Measurements from ENCODE around the gene SDHB.

SDHB gene

DNA sequence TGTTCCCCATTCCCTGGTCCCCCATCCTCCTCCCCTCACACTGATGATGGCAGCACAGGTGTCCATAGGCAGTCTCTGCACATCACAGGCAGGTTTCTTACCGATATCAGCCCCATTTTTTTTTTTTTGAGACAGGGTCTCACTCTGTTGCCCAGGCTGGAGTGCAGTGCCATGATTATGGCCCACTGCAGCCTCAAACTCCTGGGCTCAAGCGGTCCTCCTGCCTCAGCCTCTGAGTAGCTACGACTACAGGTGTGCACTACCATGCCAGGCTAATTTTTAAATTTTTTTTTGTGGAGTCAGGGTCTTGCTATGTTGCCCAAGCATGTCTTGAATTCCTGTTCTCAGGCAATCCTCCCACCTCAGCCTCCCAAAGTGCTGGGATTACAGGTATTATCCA is 28.9 kb upstream of the SDHB start:
- DNase-seq (ENCODE audit: low read depth, low spot score): no peak
- no peak overlapping the region for H3K4me3 ChIP-seq (ENCODE audit: insufficient read length, low read depth)
- H3K4me1 ChIP-seq (ENCODE audit: insufficient read depth, insufficient read length): peaks cover 2% of the 10 kb centered on the region
- H3K27me3 ChIP-seq (ENCODE audit: insufficient read depth, insufficient read length): no peaks in the 10 kb centered on the region
- H3K36me3 ChIP-seq (ENCODE audit: insufficient read depth, insufficient read length, low read length): no peaks in the 10 kb centered on the region
- no peaks in the 10 kb centered on the region for H3K9me3 ChIP-seq (ENCODE audit: insufficient read depth, low read length)
- no peak overlapping the region for H3K9ac ChIP-seq (ENCODE audit: insufficient read length, low read depth)
- TF ChIP-seq ZNF274 (IDR thresholded peaks at IDR 0.05; ENCODE audit: low read depth, low read length) (no peak), YY1 (IDR thresholded peaks at IDR 0.05; ENCODE audit: insufficient read depth, insufficient read length) (no peak), SUZ12 (IDR thresholded peaks at IDR 0.05; ENCODE audit: extremely low read depth, insufficient read depth, insufficient read length) (no peak)

DNA sequence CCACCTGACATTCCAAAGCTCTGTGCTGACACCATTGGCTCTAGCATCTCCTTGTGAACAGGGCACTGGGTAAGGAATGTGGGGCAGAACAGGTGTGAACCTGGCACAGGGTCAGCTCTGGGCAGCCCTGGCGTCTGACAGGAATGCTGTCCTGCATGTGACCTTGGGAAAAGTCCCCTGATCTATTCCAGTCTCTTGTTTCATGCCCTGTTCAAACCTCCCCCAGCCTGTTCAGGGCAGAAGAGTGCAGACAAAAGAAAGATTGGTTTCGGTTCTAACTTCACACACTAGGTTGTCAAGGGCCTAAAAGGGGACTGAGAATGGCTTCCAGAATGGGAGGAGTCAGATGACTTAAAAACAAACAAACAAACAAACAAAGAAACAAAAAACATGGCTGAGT is 27.6 kb upstream of the SDHB start:
- H3K9ac ChIP-seq (ENCODE audit: insufficient read length, low read depth): no peak overlapping the region
- no peaks in the 10 kb centered on the region for H3K4me1 ChIP-seq (ENCODE audit: insufficient read depth, insufficient read length)
- TF ChIP-seq SUZ12 (IDR thresholded peaks at IDR 0.05; ENCODE audit: extremely low read depth, insufficient read depth, insufficient read length): no peak
- no peak for TF ChIP-seq ZNF274 (IDR thresholded peaks at IDR 0.05; ENCODE audit: low read depth, low read length)
- TF ChIP-seq YY1 (IDR thresholded peaks at IDR 0.05; ENCODE audit: insufficient read depth, insufficient read length): no peak
- H3K9me3 ChIP-seq (ENCODE audit: insufficient read depth, low read length): no peaks in the 10 kb centered on the region
- no peak for DNase-seq (ENCODE audit: low read depth, low spot score)
- H3K4me3 ChIP-seq (ENCODE audit: insufficient read length, low read depth): no peak overlapping the region
- no peaks in the 10 kb centered on the region for H3K27me3 ChIP-seq (ENCODE audit: insufficient read depth, insufficient read length)
- H3K36me3 ChIP-seq (ENCODE audit: insufficient read depth, insufficient read length, low read length): no peaks in the 10 kb centered on the region

DNA sequence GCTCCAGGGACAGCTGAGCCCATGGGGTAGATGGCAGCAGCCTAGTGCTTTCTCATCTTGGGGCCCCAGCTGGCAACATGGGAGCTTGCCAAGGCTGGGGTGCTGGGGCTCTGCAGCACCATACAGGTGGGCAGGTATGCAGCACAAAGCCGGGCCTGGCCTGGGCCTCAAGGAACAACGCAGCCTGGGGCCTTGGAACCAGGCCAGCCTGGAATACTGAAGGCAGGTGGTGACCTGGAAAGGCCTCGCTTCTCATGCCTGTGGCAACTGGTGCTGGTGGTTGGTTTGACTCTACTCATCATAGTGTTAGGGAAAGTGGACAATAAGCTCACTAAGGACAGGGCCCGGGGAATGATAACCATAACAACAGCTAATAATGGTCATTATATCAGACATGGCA is 27.0 kb upstream of the SDHB start:
- TF ChIP-seq SUZ12 (IDR thresholded peaks at IDR 0.05; ENCODE audit: extremely low read depth, insufficient read depth, insufficient read length) (no peak), ZNF274 (IDR thresholded peaks at IDR 0.05; ENCODE audit: low read depth, low read length) (no peak), YY1 (IDR thresholded peaks at IDR 0.05; ENCODE audit: insufficient read depth, insufficient read length) (no peak)
- Histone ChIP-seq H3K4me1 (ENCODE audit: insufficient read depth, insufficient read length) (no peaks in the 10 kb centered on the region), H3K36me3 (ENCODE audit: insufficient read depth, insufficient read length, low read length) (no peaks in the 10 kb centered on the region), H3K4me3 (ENCODE audit: insufficient read length, low read depth) (no peak overlapping the region), H3K27me3 (ENCODE audit: insufficient read depth, insufficient read length) (no peaks in the 10 kb centered on the region), H3K9ac (ENCODE audit: insufficient read length, low read depth) (no peak overlapping the region), H3K9me3 (ENCODE audit: insufficient read depth, low read length) (no peaks in the 10 kb centered on the region)
- no peak for DNase-seq (ENCODE audit: low read depth, low spot score)

DNA sequence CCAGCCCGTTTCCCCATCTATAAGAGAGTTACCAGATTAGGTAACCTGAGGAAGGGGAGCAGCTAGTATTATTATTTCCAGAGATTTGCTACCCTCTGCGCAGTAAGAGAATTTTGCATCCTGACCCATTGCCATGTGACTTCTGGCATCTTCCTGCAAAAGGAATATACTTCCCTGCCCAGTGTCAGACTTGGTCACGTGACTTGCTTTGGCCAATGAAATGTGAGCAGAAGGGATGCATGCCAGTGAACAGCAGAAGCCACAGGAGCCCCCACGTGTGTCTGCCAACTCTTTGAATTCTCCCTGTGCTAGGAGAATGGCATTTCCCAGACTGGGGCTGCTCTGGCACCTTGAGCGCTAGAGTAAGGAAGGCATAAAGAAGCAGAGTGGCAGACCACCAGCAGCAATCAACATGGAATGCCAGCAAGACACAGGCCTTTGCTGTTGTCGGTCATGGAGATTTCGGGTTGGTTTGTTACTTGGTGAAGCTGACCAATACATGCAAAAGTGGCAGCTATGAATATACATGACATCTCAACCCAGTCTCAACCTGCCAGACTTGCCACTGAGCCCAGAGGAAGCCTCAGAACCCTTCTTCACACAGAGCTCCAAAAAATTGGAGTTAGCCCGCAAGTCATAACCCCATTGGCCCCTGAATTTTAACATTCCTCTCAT is 26.4 kb upstream of the SDHB start:
- Histone ChIP-seq H3K36me3 (ENCODE audit: insufficient read depth, insufficient read length, low read length) (no peaks in the 10 kb centered on the region), H3K9me3 (ENCODE audit: insufficient read depth, low read length) (no peaks in the 10 kb centered on the region; the same call in 1 of the 2 replicates), H3K27me3 (ENCODE audit: insufficient read depth, insufficient read length) (no peaks in the 10 kb centered on the region), H3K9ac (ENCODE audit: insufficient read length, low read depth) (no peak overlapping the region), H3K4me3 (ENCODE audit: insufficient read length, low read depth) (no peak overlapping the region), H3K4me1 (ENCODE audit: insufficient read depth, insufficient read length) (no peaks in the 10 kb centered on the region)
- TF ChIP-seq ZNF274 (IDR thresholded peaks at IDR 0.05; ENCODE audit: low read depth, low read length): no peak
- no peak for TF ChIP-seq SUZ12 (IDR thresholded peaks at IDR 0.05; ENCODE audit: extremely low read depth, insufficient read depth, insufficient read length)
- no peak for TF ChIP-seq YY1 (IDR thresholded peaks at IDR 0.05; ENCODE audit: insufficient read depth, insufficient read length)
- no peak for DNase-seq (ENCODE audit: low read depth, low spot score)

DNA sequence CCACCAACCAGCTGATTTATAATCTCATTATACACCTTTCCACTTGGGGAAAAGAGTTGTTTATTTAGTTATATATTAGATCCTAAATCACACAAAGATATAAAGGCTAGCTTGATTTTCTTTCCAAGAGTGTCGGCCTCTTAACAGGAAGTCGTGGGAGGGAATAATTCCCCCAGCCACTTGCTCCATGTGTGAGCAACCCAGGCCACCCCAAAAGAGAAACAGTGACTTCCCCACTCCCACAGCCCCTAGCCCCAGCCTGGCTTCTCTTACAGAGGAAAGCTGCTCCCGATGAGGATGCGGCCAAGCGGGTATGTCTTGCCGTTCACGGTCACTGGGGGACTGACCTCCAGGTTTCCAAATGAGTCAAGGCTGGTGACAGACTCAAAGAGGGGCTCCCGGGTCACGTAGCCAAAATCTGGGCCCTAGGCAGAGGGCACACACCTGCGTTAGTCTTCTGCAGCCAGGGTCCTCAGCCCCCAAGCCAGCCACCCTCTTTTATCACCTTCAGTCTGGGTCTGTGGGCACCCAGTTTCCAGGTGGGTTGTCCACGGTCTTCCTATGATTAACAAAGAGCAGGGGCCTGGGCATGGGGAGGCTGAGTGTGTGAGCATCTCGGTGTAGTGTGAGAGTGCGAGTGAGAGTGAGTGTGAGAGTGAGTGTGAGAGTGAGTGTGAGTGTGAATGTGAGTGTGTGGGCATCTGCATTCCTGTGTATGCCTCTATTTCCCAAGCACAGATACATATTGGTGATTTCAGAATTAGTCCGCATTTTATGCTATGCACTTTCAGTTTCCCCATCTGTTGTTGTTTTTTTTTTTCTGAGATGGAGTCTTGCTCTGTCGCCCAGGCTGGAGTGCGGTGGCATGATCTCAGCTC is 25.4 kb upstream of the SDHB start:
- Histone ChIP-seq H3K27me3 (ENCODE audit: insufficient read depth, insufficient read length) (no peaks in the 10 kb centered on the region), H3K9ac (ENCODE audit: insufficient read length, low read depth) (no peak overlapping the region), H3K4me3 (ENCODE audit: insufficient read length, low read depth) (no peak overlapping the region), H3K4me1 (ENCODE audit: insufficient read depth, insufficient read length) (no peaks in the 10 kb centered on the region), H3K36me3 (ENCODE audit: insufficient read depth, insufficient read length, low read length) (no peaks in the 10 kb centered on the region), H3K9me3 (ENCODE audit: insufficient read depth, low read length) (no peaks in the 10 kb centered on the region; the same call in 1 of the 2 replicates)
- no peak for DNase-seq (ENCODE audit: low read depth, low spot score)
- no peak for TF ChIP-seq SUZ12 (IDR thresholded peaks at IDR 0.05; ENCODE audit: extremely low read depth, insufficient read depth, insufficient read length)

DNA sequence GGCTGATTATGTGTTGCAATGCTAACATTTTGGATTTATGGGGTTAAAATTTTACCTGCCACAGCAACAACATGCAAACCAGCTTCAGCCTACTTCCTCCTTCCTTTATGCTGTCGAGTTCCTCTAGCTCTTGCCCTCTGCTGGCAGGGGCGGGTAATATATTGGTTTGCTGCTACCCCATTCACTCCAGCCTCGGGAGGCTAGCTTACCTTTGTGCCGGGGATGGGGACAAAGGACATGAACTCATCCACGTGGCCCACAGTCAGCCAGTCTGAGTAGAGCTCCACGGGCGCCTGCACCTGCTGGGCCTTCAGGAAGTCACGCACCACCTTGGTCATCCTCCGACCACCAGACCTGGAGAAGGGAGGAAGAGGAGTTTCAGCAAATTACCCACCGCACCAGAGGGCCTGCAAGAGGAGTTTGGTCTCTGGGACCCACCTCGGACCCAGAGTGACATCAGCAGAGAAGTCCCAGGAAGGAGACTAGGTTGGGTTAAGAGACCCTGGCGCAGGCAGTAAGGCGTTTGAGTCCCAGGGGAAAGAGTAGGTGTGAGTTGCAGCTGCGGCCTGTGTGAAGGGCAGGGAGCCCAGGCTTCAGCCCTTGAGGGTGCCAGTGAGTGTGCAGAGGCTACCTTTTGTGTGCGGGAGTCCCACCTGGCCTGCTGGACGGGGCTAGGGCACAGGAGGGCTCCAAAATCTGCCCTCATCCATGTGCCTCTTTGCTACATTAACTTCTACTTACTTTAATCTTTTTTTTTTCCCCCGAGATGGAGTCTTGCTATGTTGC is 21.8 kb upstream of the SDHB start:
- H3K9ac ChIP-seq (ENCODE audit: insufficient read length, low read depth): no peak overlapping the region
- TF ChIP-seq SUZ12 (IDR thresholded peaks at IDR 0.05; ENCODE audit: extremely low read depth, insufficient read depth, insufficient read length) (no peak), ZNF274 (IDR thresholded peaks at IDR 0.05; ENCODE audit: low read depth, low read length) (no peak), YY1 (IDR thresholded peaks at IDR 0.05; ENCODE audit: insufficient read depth, insufficient read length) (no peak)
- no peaks in the 10 kb centered on the region for H3K36me3 ChIP-seq (ENCODE audit: insufficient read depth, insufficient read length, low read length)
- H3K4me1 ChIP-seq (ENCODE audit: insufficient read depth, insufficient read length): no peaks in the 10 kb centered on the region
- DNase-seq (ENCODE audit: low read depth, low spot score): no peak
- no peaks in the 10 kb centered on the region for H3K27me3 ChIP-seq (ENCODE audit: insufficient read depth, insufficient read length)
- no peaks in the 10 kb centered on the region; the same call in 1 of the 2 replicates for H3K9me3 ChIP-seq (ENCODE audit: insufficient read depth, low read length)
- no peak overlapping the region for H3K4me3 ChIP-seq (ENCODE audit: insufficient read length, low read depth)

DNA sequence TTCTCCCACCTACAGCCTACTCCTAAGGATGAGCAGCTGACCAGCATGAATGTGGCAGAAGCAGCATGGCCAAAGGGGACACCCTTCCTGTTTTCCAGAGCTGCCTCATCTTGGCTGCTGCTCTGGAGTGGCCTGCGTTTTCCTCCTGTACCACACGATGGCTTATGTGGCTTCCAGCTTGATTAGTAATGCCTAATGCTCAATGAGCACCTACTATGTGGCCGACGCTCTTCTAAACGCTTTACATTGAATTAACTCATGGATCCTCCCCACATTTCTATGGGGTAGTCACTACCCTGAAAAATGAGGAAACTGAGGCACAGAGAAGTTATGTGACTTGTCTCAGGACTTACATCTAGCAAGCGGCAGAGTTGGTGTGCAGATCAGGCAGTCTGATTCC is 18.0 kb upstream of the SDHB start:
- no peaks in the 10 kb centered on the region for H3K36me3 ChIP-seq (ENCODE audit: insufficient read depth, insufficient read length, low read length)
- H3K4me1 ChIP-seq (ENCODE audit: insufficient read depth, insufficient read length): no peaks in the 10 kb centered on the region
- H3K9me3 ChIP-seq (ENCODE audit: insufficient read depth, low read length): no peaks in the 10 kb centered on the region; the same call in 1 of the 2 replicates
- no peak for DNase-seq (ENCODE audit: low read depth, low spot score)
- no peaks in the 10 kb centered on the region for H3K27me3 ChIP-seq (ENCODE audit: insufficient read depth, insufficient read length)
- H3K9ac ChIP-seq (ENCODE audit: insufficient read length, low read depth): no peak overlapping the region
- no peak overlapping the region for H3K4me3 ChIP-seq (ENCODE audit: insufficient read length, low read depth)
- TF ChIP-seq YY1 (IDR thresholded peaks at IDR 0.05; ENCODE audit: insufficient read depth, insufficient read length) (no peak), SUZ12 (IDR thresholded peaks at IDR 0.05; ENCODE audit: extremely low read depth, insufficient read depth, insufficient read length) (no peak), ZNF274 (IDR thresholded peaks at IDR 0.05; ENCODE audit: low read depth, low read length) (no peak)
